ENCODE data around the gene PXYLP1. TPM values are rescaled to one million over a fixed set of nuclear protein-coding genes. Genes with fewer than 3 reads are reported as not detected.

The PXYLP1 gene
- total RNA-seq, 1 donor from 2014 or later = 37.6 TPM

DNA sequence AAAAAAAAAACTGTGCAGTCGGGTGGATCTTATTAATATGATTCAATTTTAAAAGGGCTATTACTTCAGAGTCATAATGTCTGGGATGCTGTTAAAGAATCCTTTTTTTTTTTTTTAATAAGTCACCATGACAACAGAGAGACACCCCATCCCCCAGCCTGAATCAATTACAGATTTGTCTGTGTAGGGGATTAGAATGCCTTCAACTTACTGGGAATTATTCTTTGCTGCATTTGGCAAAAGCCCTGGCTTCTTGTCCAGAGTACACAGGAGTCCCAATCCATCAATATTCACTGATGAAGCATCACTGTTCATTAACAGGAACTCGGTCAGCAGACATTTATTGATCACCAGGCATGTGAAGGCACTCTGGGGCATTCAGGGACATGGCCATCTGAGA lies 12.7 kb upstream of the PXYLP1 start:
- Mint-ChIP-seq H3K36me3 (ENCODE audit: insufficient read depth) (no peaks in the 10 kb centered on the region), H3K27me3 (peaks cover 3% of the 10 kb centered on the region), H3K4me3 (ENCODE audit: low read depth) (no peak overlapping the region), H3K4me1 (ENCODE audit: low read depth) (peaks cover 2% of the 10 kb centered on the region), H3K27ac (no peak overlapping the region), H3K9me3 (ENCODE audit: low read depth) (peaks cover 7% of the 10 kb centered on the region)
- no peak for DNase-seq (ENCODE audit: low spot score, unreplicated experiment)
- TF ChIP-seq, protein P1, sequence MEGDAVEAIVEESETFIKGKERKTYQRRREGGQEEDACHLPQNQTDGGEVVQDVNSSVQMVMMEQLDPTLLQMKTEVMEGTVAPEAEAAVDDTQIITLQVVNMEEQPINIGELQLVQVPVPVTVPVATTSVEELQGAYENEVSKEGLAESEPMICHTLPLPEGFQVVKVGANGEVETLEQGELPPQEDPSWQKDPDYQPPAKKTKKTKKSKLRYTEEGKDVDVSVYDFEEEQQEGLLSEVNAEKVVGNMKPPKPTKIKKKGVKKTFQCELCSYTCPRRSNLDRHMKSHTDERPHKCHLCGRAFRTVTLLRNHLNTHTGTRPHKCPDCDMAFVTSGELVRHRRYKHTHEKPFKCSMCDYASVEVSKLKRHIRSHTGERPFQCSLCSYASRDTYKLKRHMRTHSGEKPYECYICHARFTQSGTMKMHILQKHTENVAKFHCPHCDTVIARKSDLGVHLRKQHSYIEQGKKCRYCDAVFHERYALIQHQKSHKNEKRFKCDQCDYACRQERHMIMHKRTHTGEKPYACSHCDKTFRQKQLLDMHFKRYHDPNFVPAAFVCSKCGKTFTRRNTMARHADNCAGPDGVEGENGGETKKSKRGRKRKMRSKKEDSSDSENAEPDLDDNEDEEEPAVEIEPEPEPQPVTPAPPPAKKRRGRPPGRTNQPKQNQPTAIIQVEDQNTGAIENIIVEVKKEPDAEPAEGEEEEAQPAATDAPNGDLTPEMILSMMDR (IDR thresholded peaks at IDR 0.05; ENCODE audit: unreplicated experiment) = no peak

DNA sequence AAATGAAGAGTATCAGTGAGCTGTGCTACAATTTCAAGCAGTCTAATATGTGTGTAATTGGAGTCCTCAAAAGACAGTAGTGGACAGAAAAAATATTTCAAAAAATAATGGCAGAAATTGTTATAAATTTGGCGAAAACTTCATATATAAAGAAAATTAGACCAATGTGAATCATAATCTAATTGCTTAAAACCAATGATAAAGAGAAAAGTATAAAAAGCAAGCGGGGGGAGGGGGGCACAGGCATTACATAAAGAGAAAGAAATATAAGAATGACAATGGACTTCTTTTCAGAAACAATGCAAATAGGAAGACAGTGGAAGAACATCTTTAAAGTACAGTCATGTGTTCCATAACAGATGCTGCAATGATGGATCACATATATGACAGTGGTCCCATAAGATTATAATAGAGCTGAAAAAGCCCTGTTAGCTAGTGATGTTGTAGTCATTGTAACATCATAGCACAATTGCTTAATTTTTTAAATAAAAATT lies 7.9 kb upstream of the PXYLP1 start:
- Mint-ChIP-seq H3K4me3 (ENCODE audit: low read depth) (no peak overlapping the region), H3K4me1 (ENCODE audit: low read depth) (peaks cover 4% of the 10 kb centered on the region), H3K36me3 (ENCODE audit: insufficient read depth) (no peaks in the 10 kb centered on the region), H3K27me3 (peaks cover 6% of the 10 kb centered on the region), H3K27ac (no peak overlapping the region), H3K9me3 (ENCODE audit: low read depth) (peaks cover 21% of the 10 kb centered on the region)
- no peak for DNase-seq (ENCODE audit: low spot score, unreplicated experiment)
- TF ChIP-seq, protein P1 (IDR thresholded peaks at IDR 0.05; ENCODE audit: unreplicated experiment) = no peak

DNA sequence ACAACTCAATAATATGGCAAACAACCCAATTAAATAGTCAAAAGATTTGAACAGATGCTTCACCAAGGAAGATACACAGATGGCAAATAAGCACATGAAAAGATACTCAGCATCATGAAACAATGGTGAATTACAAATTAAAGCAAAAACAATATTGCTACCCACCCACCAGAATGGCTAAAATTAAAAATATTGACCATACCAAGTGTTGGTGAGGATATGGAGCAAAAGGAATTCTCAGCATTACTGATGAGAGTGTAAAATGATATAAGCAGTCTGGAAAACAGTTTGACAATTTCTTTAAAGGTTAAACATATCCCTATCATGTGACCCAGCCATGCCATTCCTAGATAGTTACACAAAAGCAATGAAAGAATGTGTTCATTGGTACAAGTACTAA lies 5.7 kb upstream of the PXYLP1 start:
- Mint-ChIP-seq H3K4me1 (ENCODE audit: low read depth) (peaks cover 9% of the 10 kb centered on the region), H3K36me3 (ENCODE audit: insufficient read depth) (no peaks in the 10 kb centered on the region), H3K9me3 (ENCODE audit: low read depth) (peaks cover 21% of the 10 kb centered on the region)

DNA sequence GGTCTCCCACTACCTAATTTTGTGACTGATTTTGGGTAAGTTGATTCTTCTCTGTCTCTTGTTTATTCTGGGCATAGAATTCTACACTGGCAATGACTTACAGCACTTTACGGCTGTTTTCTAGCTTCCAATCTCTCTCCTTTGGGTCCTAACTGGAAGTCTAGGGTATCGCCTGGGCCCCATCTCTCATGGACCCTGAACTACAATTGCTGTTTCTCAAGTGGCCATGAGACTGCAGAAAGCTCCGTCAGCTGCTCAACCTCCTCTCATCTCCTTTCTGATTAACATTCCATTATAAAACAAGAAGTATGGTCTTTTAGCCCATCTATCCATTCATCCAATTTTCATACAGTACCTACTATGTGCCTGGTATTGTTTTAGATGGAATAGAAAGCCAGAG lies 4.4 kb upstream of the PXYLP1 start:
- Mint-ChIP-seq H3K9me3 (ENCODE audit: low read depth) (peaks cover 21% of the 10 kb centered on the region), H3K36me3 (ENCODE audit: insufficient read depth) (no peaks in the 10 kb centered on the region), H3K4me1 (ENCODE audit: low read depth) (peaks cover 11% of the 10 kb centered on the region), H3K27ac (no peak overlapping the region), H3K4me3 (ENCODE audit: low read depth) (no peak overlapping the region), H3K27me3 (peaks cover 23% of the 10 kb centered on the region)
- DNase-seq (ENCODE audit: low spot score, unreplicated experiment) = no peak
- TF ChIP-seq, protein P1 (IDR thresholded peaks at IDR 0.05; ENCODE audit: unreplicated experiment) = no peak

More for the DNA sequence above, 5.7 kb upstream of the PXYLP1 start:
- Mint-ChIP-seq H3K4me3 (ENCODE audit: low read depth) (no peak overlapping the region), H3K27me3 (peaks cover 23% of the 10 kb centered on the region), H3K27ac (no peak overlapping the region)
- no peak for DNase-seq (ENCODE audit: low spot score, unreplicated experiment)
- TF ChIP-seq, protein P1 (IDR thresholded peaks at IDR 0.05; ENCODE audit: unreplicated experiment) = no peak

DNA sequence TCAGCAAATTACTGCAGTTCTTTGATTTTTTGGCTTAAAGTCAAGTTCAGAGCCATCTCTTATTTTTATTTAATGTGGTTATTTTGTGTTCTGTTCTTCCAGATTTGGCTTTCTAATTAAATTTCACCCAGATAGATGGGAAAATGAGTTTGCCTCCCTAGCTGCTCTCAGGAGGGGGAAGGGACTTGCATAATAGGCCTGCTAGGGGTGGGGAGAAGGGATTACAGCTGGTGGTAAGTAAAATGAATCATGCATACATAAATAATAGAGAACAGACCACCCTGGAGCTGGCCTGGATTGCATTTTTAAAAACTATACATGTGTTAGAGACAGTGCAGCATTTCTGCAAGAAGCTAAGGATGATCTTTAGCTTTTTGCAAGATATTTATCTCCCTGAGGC lies 3.9 kb upstream of the PXYLP1 start:
- no peak overlapping the region for H3K27ac Mint-ChIP-seq
- H3K9me3 Mint-ChIP-seq (ENCODE audit: low read depth) = peaks cover 21% of the 10 kb centered on the region
- H3K4me3 Mint-ChIP-seq (ENCODE audit: low read depth) = no peak overlapping the region

More for the DNA sequence above, 3.9 kb upstream of the PXYLP1 start:
- no peak for DNase-seq (ENCODE audit: low spot score, unreplicated experiment)
- TF ChIP-seq, protein P1 (IDR thresholded peaks at IDR 0.05; ENCODE audit: unreplicated experiment) = no peak
- Mint-ChIP-seq H3K27me3 (peaks cover 23% of the 10 kb centered on the region), H3K36me3 (ENCODE audit: insufficient read depth) (no peaks in the 10 kb centered on the region), H3K4me1 (ENCODE audit: low read depth) (peaks cover 14% of the 10 kb centered on the region)

All from progenitor cell of endocrine pancreas (in vitro differentiated cells).